22Rv1 (cell line): ENCODE data around the gene CSF1.
"Not testable (repeated sequence)": the region's sequence is repeated elsewhere in the genome, so short reads cannot be mapped to it uniquely, and the experiment has no call there.

Experiments
- H3K27ac ChIP-seq: fragments of 450-650 bp; 2 replicates; pipeline ENCODE4 v1.5.1; 2017
- ZFX ChIP-seq: fragments of 450-650 bp; IDR thresholded peaks from 2 replicates; pipeline ENCODE4 v1.6.1; 2017; ENCODE audit warnings: antibody characterized with exemption, borderline replicate concordance
- TF ChIP-seq, protein P1 (sequence below): fragments of 450-650 bp; IDR thresholded peaks from 2 replicates; pipeline ENCODE4 v1.5.1; 2017; ENCODE audit warnings: mild to moderate bottlenecking

The CSF1 gene

DNA sequence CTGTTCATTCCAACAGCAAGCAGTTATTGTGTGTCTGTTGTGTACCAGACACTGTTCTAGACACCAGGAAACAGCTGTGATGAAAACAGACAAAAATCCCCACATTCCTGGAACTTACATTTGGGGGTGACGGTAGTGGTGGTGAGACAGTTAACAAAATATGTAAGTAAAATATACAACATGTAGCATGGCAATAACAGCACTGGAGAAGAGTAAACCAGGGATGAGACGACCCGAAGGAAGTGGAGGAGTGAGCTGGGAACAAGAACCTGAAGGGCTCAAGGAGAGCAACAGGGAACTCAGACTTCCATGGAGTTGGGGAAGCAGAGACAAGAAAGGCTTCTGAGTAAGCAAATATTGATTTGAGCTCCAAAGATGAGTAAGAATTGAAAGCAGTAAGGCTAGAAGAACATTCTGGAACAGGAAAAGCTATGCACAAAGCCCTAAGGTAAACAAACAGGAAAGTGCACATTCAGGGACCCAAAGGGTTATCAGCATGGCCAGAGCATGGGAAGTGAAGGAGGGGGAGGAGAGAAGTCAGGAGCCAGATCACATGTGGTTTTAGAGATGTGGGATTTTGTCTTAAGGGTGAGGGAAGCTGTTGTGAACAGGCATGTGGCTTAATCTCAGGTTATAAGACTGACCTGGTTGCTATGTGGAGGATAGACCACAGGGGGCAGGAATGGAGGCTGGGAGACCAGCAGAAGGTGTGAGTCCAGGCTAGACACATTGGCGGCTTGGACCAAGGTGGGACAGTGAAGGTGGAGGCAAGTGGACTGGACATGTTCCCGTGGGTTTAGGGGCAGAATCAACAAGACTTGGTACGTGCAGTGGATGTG lies 7.3 kb downstream of the CSF1 start:
- TF ChIP-seq, protein P1, sequence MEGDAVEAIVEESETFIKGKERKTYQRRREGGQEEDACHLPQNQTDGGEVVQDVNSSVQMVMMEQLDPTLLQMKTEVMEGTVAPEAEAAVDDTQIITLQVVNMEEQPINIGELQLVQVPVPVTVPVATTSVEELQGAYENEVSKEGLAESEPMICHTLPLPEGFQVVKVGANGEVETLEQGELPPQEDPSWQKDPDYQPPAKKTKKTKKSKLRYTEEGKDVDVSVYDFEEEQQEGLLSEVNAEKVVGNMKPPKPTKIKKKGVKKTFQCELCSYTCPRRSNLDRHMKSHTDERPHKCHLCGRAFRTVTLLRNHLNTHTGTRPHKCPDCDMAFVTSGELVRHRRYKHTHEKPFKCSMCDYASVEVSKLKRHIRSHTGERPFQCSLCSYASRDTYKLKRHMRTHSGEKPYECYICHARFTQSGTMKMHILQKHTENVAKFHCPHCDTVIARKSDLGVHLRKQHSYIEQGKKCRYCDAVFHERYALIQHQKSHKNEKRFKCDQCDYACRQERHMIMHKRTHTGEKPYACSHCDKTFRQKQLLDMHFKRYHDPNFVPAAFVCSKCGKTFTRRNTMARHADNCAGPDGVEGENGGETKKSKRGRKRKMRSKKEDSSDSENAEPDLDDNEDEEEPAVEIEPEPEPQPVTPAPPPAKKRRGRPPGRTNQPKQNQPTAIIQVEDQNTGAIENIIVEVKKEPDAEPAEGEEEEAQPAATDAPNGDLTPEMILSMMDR = peak; percentile 20
- TF ChIP-seq ZFX = no peak
- no peak overlapping the region for H3K27ac ChIP-seq

- TF ChIP-seq, protein P1 = no peak
- no peak for TF ChIP-seq ZFX
Observed at GRCh38 chr1:109918671-109919070, 8.0 kb downstream of the CSF1 start.

GRCh38 chr1:109919303-109919702 lies 8.7 kb downstream of the CSF1 start:
- TF ChIP-seq ZFX = no peak
- TF ChIP-seq, protein P1 = no peak
- no peak overlapping the region for H3K27ac ChIP-seq

More at GRCh38 chr1:109918671-109919070, 8.0 kb downstream of the CSF1 start:
- no peak overlapping the region for H3K27ac ChIP-seq

GRCh38 chr1:109920391-109920790 lies 9.7 kb downstream of the CSF1 start:
- H3K27ac ChIP-seq = not testable (repeated sequence)

- TF ChIP-seq, protein P1 = no peak
- no peak for TF ChIP-seq ZFX
- no peak overlapping the region for H3K27ac ChIP-seq
Observed at GRCh38 chr1:109922326-109922725, 11.7 kb downstream of the CSF1 start.

DNA sequence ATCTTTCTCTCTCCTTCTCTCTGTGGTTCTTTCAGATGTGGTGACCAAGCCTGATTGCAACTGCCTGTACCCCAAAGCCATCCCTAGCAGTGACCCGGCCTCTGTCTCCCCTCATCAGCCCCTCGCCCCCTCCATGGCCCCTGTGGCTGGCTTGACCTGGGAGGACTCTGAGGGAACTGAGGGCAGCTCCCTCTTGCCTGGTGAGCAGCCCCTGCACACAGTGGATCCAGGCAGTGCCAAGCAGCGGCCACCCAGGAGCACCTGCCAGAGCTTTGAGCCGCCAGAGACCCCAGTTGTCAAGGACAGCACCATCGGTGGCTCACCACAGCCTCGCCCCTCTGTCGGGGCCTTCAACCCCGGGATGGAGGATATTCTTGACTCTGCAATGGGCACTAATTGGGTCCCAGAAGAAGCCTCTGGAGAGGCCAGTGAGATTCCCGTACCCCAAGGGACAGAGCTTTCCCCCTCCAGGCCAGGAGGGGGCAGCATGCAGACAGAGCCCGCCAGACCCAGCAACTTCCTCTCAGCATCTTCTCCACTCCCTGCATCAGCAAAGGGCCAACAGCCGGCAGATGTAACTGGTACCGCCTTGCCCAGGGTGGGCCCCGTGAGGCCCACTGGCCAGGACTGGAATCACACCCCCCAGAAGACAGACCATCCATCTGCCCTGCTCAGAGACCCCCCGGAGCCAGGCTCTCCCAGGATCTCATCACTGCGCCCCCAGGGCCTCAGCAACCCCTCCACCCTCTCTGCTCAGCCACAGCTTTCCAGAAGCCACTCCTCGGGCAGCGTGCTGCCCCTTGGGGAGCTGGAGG lies 12.7 kb downstream of the CSF1 start:
- no peak overlapping the region for H3K27ac ChIP-seq
- TF ChIP-seq, protein P1 = peak; percentile 67
- TF ChIP-seq ZFX = no peak

DNA sequence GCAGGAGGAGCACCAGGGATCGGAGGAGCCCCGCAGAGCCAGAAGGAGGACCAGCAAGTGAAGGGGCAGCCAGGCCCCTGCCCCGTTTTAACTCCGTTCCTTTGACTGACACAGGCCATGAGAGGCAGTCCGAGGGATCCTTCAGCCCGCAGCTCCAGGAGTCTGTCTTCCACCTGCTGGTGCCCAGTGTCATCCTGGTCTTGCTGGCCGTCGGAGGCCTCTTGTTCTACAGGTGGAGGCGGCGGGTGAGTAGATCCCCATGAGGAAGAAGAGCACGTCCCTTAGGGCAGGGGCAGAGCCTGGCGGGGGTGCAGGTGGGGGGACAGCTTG lies 13.3 kb downstream of the CSF1 start:
- no peak overlapping the region for H3K27ac ChIP-seq
- TF ChIP-seq, protein P1 = no peak
- no peak for TF ChIP-seq ZFX
